Measurements from ENCODE around the gene PARD3. TPM values are rescaled to one million over a fixed set of nuclear protein-coding genes. Genes with fewer than 3 reads are reported as not detected.

Gene PARD3
- total RNA-seq, 4 donors from 2014 or later = 115 to 226 (median 141) TPM

GRCh38 chr10:34166823-34167222 lies 648.3 kb downstream of the PARD3 start:
- H3K9me3 ChIP-seq = no peaks in the 10 kb centered on the region
- peaks cover 15% of the 10 kb centered on the region for H3K4me1 ChIP-seq
- 90% methylated on average over 6 of the region's 6 CpGs for WGBS
- TF ChIP-seq CTCF (IDR thresholded peaks at IDR 0.05) = no peak
- no peak for TF ChIP-seq POLR2A (IDR thresholded peaks at IDR 0.05)
- TF ChIP-seq EP300 (IDR thresholded peaks at IDR 0.05) = no peak
- no peak for TF ChIP-seq POLR2AphosphoS5 (IDR thresholded peaks at IDR 0.05)
- no peak for DNase-seq (ENCODE audit: low spot score in 2 of 2)
- no peak overlapping the region for H3K27ac ChIP-seq
- no peaks in the 10 kb centered on the region for H3K36me3 ChIP-seq
- no peak overlapping the region for H3K4me3 ChIP-seq
- no peaks in the 10 kb centered on the region for H3K27me3 ChIP-seq

- Histone ChIP-seq H3K36me3 (no peaks in the 10 kb centered on the region), H3K27ac (no peak overlapping the region), H3K27me3 (no peaks in the 10 kb centered on the region), H3K4me1 (peaks cover 15% of the 10 kb centered on the region), H3K4me3 (no peak overlapping the region), H3K9me3 (no peaks in the 10 kb centered on the region)
- DNase-seq (ENCODE audit: low spot score in 2 of 2) = no peak
- TF ChIP-seq POLR2AphosphoS5 (IDR thresholded peaks at IDR 0.05) (no peak), CTCF (IDR thresholded peaks at IDR 0.05) (no peak), EP300 (IDR thresholded peaks at IDR 0.05) (no peak), POLR2A (IDR thresholded peaks at IDR 0.05) (no peak)
- WGBS = 94% methylated on average over 5 of the region's 5 CpGs
Observed at GRCh38 chr10:34166354-34166753, 648.7 kb downstream of the PARD3 start.

GRCh38 chr10:34164029-34164428 lies 651.1 kb downstream of the PARD3 start:
- Histone ChIP-seq H3K27me3 (no peaks in the 10 kb centered on the region), H3K9me3 (no peaks in the 10 kb centered on the region), H3K4me3 (no peak overlapping the region), H3K4me1 (peaks cover 11% of the 10 kb centered on the region), H3K27ac (no peak overlapping the region), H3K36me3 (no peaks in the 10 kb centered on the region)
- no peak for DNase-seq (ENCODE audit: low spot score in 2 of 2)
- WGBS = 70% methylated on average over 3 of the region's 3 CpGs
- TF ChIP-seq POLR2A (IDR thresholded peaks at IDR 0.05) (no peak), EP300 (IDR thresholded peaks at IDR 0.05) (no peak), POLR2AphosphoS5 (IDR thresholded peaks at IDR 0.05) (no peak), CTCF (IDR thresholded peaks at IDR 0.05) (no peak)

GRCh38 chr10:34163075-34163905 lies 651.8 kb downstream of the PARD3 start:
- DNase-seq (ENCODE audit: low spot score in 2 of 2) = no peak
- Histone ChIP-seq H3K4me3 (no peak overlapping the region), H3K9me3 (no peaks in the 10 kb centered on the region), H3K4me1 (peaks cover 3% of the 10 kb centered on the region), H3K27ac (no peak overlapping the region), H3K27me3 (no peaks in the 10 kb centered on the region), H3K36me3 (no peaks in the 10 kb centered on the region)
- WGBS = 60% methylated on average over 11 of the region's 11 CpGs
- TF ChIP-seq POLR2A (IDR thresholded peaks at IDR 0.05) (no peak), EP300 (IDR thresholded peaks at IDR 0.05) (no peak), POLR2AphosphoS5 (IDR thresholded peaks at IDR 0.05) (no peak), CTCF (IDR thresholded peaks at IDR 0.05) (no peak)

- no peak for DNase-seq (ENCODE audit: low spot score in 2 of 2)
- WGBS = 72% methylated on average over 7 of the region's 7 CpGs
- Histone ChIP-seq H3K4me1 (peaks cover 9% of the 10 kb centered on the region), H3K27ac (no peak overlapping the region), H3K4me3 (no peak overlapping the region), H3K27me3 (no peaks in the 10 kb centered on the region), H3K9me3 (no peaks in the 10 kb centered on the region), H3K36me3 (no peaks in the 10 kb centered on the region)
- TF ChIP-seq POLR2AphosphoS5 (IDR thresholded peaks at IDR 0.05) = no peak
- TF ChIP-seq POLR2A (IDR thresholded peaks at IDR 0.05) = no peak
- TF ChIP-seq EP300 (IDR thresholded peaks at IDR 0.05) = no peak
- no peak for TF ChIP-seq CTCF (IDR thresholded peaks at IDR 0.05)
Observed at GRCh38 chr10:34161777-34162370, 653.2 kb downstream of the PARD3 start.
